H1 (cell line): ENCODE results near the gene MAGI2. TPM values are rescaled to one million over a fixed set of nuclear protein-coding genes. Genes with fewer than 3 reads are reported as not detected.

ENCODE experiments used
- CTCF ChIA-PET: fragments of 300-600 bp; sonication (Branson Sonifier 250); formaldehyde crosslinking; loops from one replicate; lab custom pipeline; 2021; ENCODE audit not compliant: partially characterized antibody; lab: Charles Lee
- POLR2A ChIA-PET: fragments of 300-600 bp; sonication (Branson Sonifier 250); formaldehyde crosslinking; loops from one replicate; lab custom pipeline; 2021; ENCODE audit warnings: inconsistent platforms; ENCODE audit not compliant: partially characterized antibody; lab: Charles Lee
- DNase-seq, 2 experiments: peaks; one replicate each; pipeline versions ENCODE4 v3.0.0 to v3.0.0-alpha.2; 2010 to 2022; ENCODE audit warnings: low spot score in 2 of 2, low read depth in 1 of 2, mixed read lengths in 1 of 2
- FAIRE-seq: peaks from 2 replicates; lab custom pipeline; 2011; peaks lifted over from hg19 to GRCh38; lab: Jason Lieb, UNC
- H2AFZ ChIP-seq: 2 replicates; pipeline ENCODE4 v1.8.1; 2012; ENCODE audit warnings: low read length, inconsistent platforms
- H2AK5ac ChIP-seq: 2 replicates; pipeline ENCODE4 v1.6.1; 2013; ENCODE audit warnings: low read depth, low read length
- H2BK120ac ChIP-seq: replicated peaks from 2 replicates; pipeline ENCODE3; 2013; ENCODE audit warnings: low read depth, low read length, inconsistent platforms
- H2BK12ac ChIP-seq: 2 replicates; pipeline ENCODE4 v1.6.1; 2013; ENCODE audit warnings: low read depth, low read length
- H2BK15ac ChIP-seq: 2 replicates; pipeline ENCODE4 v1.6.1; 2013; ENCODE audit warnings: low read length
- H2BK20ac ChIP-seq: 2 replicates; pipeline ENCODE4 v1.6.1; 2013; ENCODE audit warnings: low read length
- H2BK5ac ChIP-seq: 2 replicates; pipeline ENCODE4 v1.6.1; 2013; ENCODE audit warnings: low read depth, low read length
- H3K14ac ChIP-seq: 2 replicates; pipeline ENCODE4 v1.6.1; 2013; ENCODE audit warnings: inconsistent platforms; ENCODE audit not compliant: insufficient read length
- H3K18ac ChIP-seq: 2 replicates; pipeline ENCODE4 v1.6.1; 2013; ENCODE audit warnings: low read length; ENCODE audit errors: extremely low read depth
- H3K23ac ChIP-seq: 2 replicates; pipeline ENCODE4 v1.6.1; 2013; ENCODE audit warnings: inconsistent platforms; ENCODE audit not compliant: insufficient read length
- H3K23me2 ChIP-seq: 2 replicates; pipeline ENCODE4 v1.6.1; 2013; ENCODE audit warnings: low read depth, low read length
- H3K27ac ChIP-seq: 2 replicates; pipeline ENCODE4 v1.6.1; 2011; ENCODE audit warnings: low read depth, low read length, inconsistent platforms
- H3K27me3 ChIP-seq, 4 experiments: replicated peaks in 1 of 4; 1 replicate in 1 of 4; 2 replicates in 3 of 4; pipeline versions ENCODE4 v1.6.1 to v1.8.1; 2011 to 2013; ENCODE audit warnings: low read length in 3 of 4, mild to moderate bottlenecking in 3 of 4, inconsistent platforms in 2 of 4, mixed read lengths in 2 of 4, moderate library complexity in 1 of 4; ENCODE audit not compliant: control insufficient read depth in 3 of 4, insufficient read depth in 3 of 4; ENCODE audit errors: extremely low read depth in 1 of 4
- H3K36me3 ChIP-seq, 4 experiments: 2 replicates each; pipeline versions ENCODE4 v1.6.1 to v1.8.1; 2011 to 2013; ENCODE audit warnings: mild to moderate bottlenecking in 4 of 4, low read length in 3 of 4, moderate library complexity in 2 of 4, control low read depth in 1 of 4, inconsistent platforms in 1 of 4; ENCODE audit not compliant: insufficient read depth in 4 of 4, control insufficient read depth in 2 of 4
- H3K4ac ChIP-seq: replicated peaks from 2 replicates; pipeline ENCODE3; 2013; ENCODE audit warnings: low read length, low read depth, mixed read lengths, inconsistent platforms; ENCODE audit not compliant: insufficient read length
- H3K4me1 ChIP-seq, 4 experiments: replicated peaks in 1 of 4; 1 replicate in 1 of 4; 2 replicates in 3 of 4; pipeline versions ENCODE4 v1.6.1 to v1.8.1; 2011 to 2013; ENCODE audit warnings: low read length in 3 of 4, inconsistent platforms in 2 of 4, mixed read lengths in 1 of 4; ENCODE audit not compliant: insufficient read depth in 4 of 4, control insufficient read depth in 3 of 4
- H3K4me2 ChIP-seq, 2 experiments: 2 replicates each; pipeline versions ENCODE4 v1.6.1 to v1.8.1; 2011 to 2013; ENCODE audit warnings: low read depth in 2 of 2, low read length in 2 of 2, control low read depth in 1 of 2, inconsistent platforms in 1 of 2, mild to moderate bottlenecking in 1 of 2; ENCODE audit not compliant: insufficient read depth in 1 of 2
- H3K4me3 ChIP-seq, 4 experiments: fragments of 200-600, 300-600 bp in 1 of 4; sonication (generic), shearing (Covaris generic), sonication (Bioruptor Twin) in 1 of 4; 2 replicates each; pipeline versions ENCODE4 v1.5.1 to v1.8.1; 2011 to 2016; ENCODE audit warnings: low read length in 4 of 4, low read depth in 3 of 4, control low read depth in 2 of 4, inconsistent platforms in 2 of 4, mild to moderate bottlenecking in 2 of 4, mixed read lengths in 1 of 4, moderate library complexity in 1 of 4; ENCODE audit not compliant: insufficient read depth in 2 of 4; ENCODE audit errors: extremely low read depth in 1 of 4
- H3K56ac ChIP-seq: replicated peaks from 2 replicates; pipeline ENCODE3; 2013; ENCODE audit warnings: low read depth, mild to moderate bottlenecking, mixed read lengths, low read length, inconsistent platforms; ENCODE audit not compliant: insufficient read length
- H3K79me1 ChIP-seq: 2 replicates; pipeline ENCODE4 v1.6.1; 2013; ENCODE audit warnings: low read depth, low read length, control low read depth
- H3K79me2 ChIP-seq, 2 experiments: 2 replicates each; pipeline versions ENCODE4 v1.6.1 to v1.8.1; 2012 to 2013; ENCODE audit warnings: low read length in 2 of 2, mild to moderate bottlenecking in 2 of 2, inconsistent platforms in 1 of 2; ENCODE audit not compliant: insufficient read depth in 2 of 2, control insufficient read depth in 1 of 2
- H3K9ac ChIP-seq, 4 experiments: replicated peaks in 1 of 4; 1 replicate in 1 of 4; 2 replicates in 3 of 4; pipeline versions ENCODE4 v1.6.1 to v1.8.1; 2011 to 2013; ENCODE audit warnings: low read depth in 3 of 4, low read length in 3 of 4, control low read depth in 2 of 4, mild to moderate bottlenecking in 2 of 4, moderate library complexity in 2 of 4, inconsistent platforms in 1 of 4; ENCODE audit errors: extremely low read depth in 1 of 4
- H3K9me3 ChIP-seq, 2 experiments: 2 replicates each; pipeline versions ENCODE4 v1.6.1 to v1.8.1; 2012 to 2013; ENCODE audit warnings: mild to moderate bottlenecking in 2 of 2, moderate library complexity in 2 of 2, control low read depth in 1 of 2, inconsistent platforms in 1 of 2, low read depth in 1 of 2, low read length in 1 of 2, mixed read lengths in 1 of 2; ENCODE audit not compliant: insufficient read depth in 2 of 2
- H4K20me1 ChIP-seq, 2 experiments: replicated peaks in 1 of 2; 2 replicates each; pipeline versions ENCODE3 to v1.8.1; 2011 to 2013; ENCODE audit warnings: inconsistent platforms in 2 of 2, low read length in 2 of 2, mild to moderate bottlenecking in 1 of 2; ENCODE audit not compliant: insufficient read depth in 2 of 2, control insufficient read depth in 1 of 2
- H4K5ac ChIP-seq: 2 replicates; pipeline ENCODE4 v1.6.1; 2013; ENCODE audit warnings: low read length, low read depth, mixed read lengths, inconsistent platforms; ENCODE audit not compliant: insufficient read length
- H4K8ac ChIP-seq: 2 replicates; pipeline ENCODE4 v1.8.0; 2013; ENCODE audit warnings: mild to moderate bottlenecking, moderate library complexity, low read length, inconsistent platforms; ENCODE audit not compliant: insufficient read depth; ENCODE audit errors: extremely low read depth
- H4K91ac ChIP-seq: replicated peaks from 2 replicates; pipeline ENCODE3; 2013; ENCODE audit warnings: low read length, mixed read lengths, inconsistent platforms; ENCODE audit not compliant: insufficient read length
- GTF2F1 ChIP-seq: IDR thresholded peaks from 2 replicates; pipeline ENCODE4 v1.6.1; 2012; ENCODE audit warnings: low read depth, low read length, improper control_type of control experiment, borderline replicate concordance
- YY1 ChIP-seq: IDR thresholded peaks from 2 replicates; pipeline ENCODE4 v1.6.1; 2011; ENCODE audit warnings: low read depth, mild to moderate bottlenecking, low read length
- polyA plus RNA-seq, 7 experiments: library from polyadenylated mRNA; depleted of rRNA in 3 of 7; stranded (reverse) in 5 of 7; unstranded in 2 of 7; fragments of >200 nt in 5 of 7; fragments of 200-250 nt in 2 of 7; gene quantifications; 1 replicate in 5 of 7; 2 replicates in 1 of 7; 4 replicates in 1 of 7; pipeline versions ENCODE4 v1.2.1 to v1.2.3, GENCODE V29; 2011 to 2013; ENCODE audit warnings: missing spikeins in 2 of 7, mixed read lengths in 2 of 7
- total RNA-seq: library from RNA; stranded (reverse); fragmentation: NEBNext Ultra II Directional; extraction: Animal tissue kit (Norgen Biotek cat#: 25700); gene quantifications from 2 replicates; pipeline ENCODE4 v1.2.1, GENCODE V29; 2021

Gene MAGI2
- total and polyA plus RNA-seq, 2 of the 8 experiments (the other 6 are each of a cell fraction or from before 2014, with no cell fraction given) = 6.0 to 27.3 TPM

DNA sequence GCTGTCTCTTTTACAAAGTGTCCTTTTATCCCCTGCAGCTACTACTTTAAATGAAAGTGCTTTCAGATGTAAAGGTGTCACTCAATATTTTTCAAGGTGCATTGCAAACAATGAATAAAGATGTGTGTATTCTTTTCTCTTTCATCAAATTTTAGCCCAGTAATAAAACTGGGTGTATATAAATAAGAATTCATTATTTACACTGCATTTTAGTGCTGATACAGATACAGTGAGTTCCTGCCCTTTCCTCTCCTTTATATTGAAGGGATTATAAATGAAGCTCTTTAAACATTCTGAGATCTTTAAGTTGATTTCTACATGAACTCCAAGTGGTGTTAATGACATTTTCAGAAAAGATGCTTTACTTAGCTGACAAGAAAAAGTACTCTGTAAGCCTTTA, 1137.4 kb downstream of the MAGI2 start:
- Histone ChIP-seq H3K79me2 (no peaks in the 10 kb centered on the region), H4K20me1 (no peaks in the 10 kb centered on the region), H3K9me3 (no peaks in the 10 kb centered on the region), H2AK5ac (no peak overlapping the region), H3K4ac (no peak overlapping the region), H3K4me2 (no peak overlapping the region), H3K4me3 (no peak overlapping the region), H3K27ac (no peak overlapping the region), H4K91ac (no peak overlapping the region), H2BK5ac (no peak overlapping the region), H3K36me3 (no peaks in the 10 kb centered on the region), H3K23me2 (no peaks in the 10 kb centered on the region), H2BK120ac (no peak overlapping the region), H3K4me1 (no peaks in the 10 kb centered on the region), H3K14ac (no peak overlapping the region), H3K56ac (no peak overlapping the region), H4K8ac (no peak overlapping the region), H3K79me1 (no peaks in the 10 kb centered on the region), H2BK12ac (no peak overlapping the region), H3K27me3 (no peaks in the 10 kb centered on the region), H3K23ac (no peak overlapping the region), H3K18ac (no peak overlapping the region), H2BK15ac (no peak overlapping the region), H3K9ac (no peak overlapping the region), H2BK20ac (no peak overlapping the region), H2AFZ (no peak overlapping the region), H4K5ac (no peak overlapping the region)
- FAIRE-seq (no peak), DNase-seq (no peak)
- POLR2A ChIA-PET = no interaction called here
- no peak for TF ChIP-seq YY1
- no peak for TF ChIP-seq GTF2F1
- CTCF ChIA-PET = interaction anchor here (0.7 kb wide), 1 partner anchor 9 kb away, joined by 3 read pairs; no protein-coding TSS in a partner anchor
